H1 (cell line): ENCODE data around the gene TIMP1. TPM values are rescaled to one million over a fixed set of nuclear protein-coding genes. Genes with fewer than 3 reads are reported as not detected.

Source experiments
- CTCF ChIA-PET: fragments of 300-600 bp; sonication (Branson Sonifier 250); formaldehyde crosslinking; loops from one replicate; lab custom pipeline; 2021; ENCODE audit not compliant: partially characterized antibody; lab: Charles Lee
- POLR2A ChIA-PET: fragments of 300-600 bp; sonication (Branson Sonifier 250); formaldehyde crosslinking; loops from one replicate; lab custom pipeline; 2021; ENCODE audit warnings: inconsistent platforms; ENCODE audit not compliant: partially characterized antibody; lab: Charles Lee
- DNase-seq, 2 experiments: peaks; one replicate each; pipeline versions ENCODE4 v3.0.0 to v3.0.0-alpha.2; 2010 to 2022; ENCODE audit warnings: low spot score in 2 of 2, low read depth in 1 of 2, mixed read lengths in 1 of 2
- FAIRE-seq: peaks from 2 replicates; lab custom pipeline; 2011; peaks lifted over from hg19 to GRCh38; lab: Jason Lieb, UNC
- H2AFZ ChIP-seq: 2 replicates; pipeline ENCODE4 v1.8.1; 2012; ENCODE audit warnings: low read length, inconsistent platforms
- H2AK5ac ChIP-seq: 2 replicates; pipeline ENCODE4 v1.6.1; 2013; ENCODE audit warnings: low read depth, low read length
- H2BK120ac ChIP-seq: replicated peaks from 2 replicates; pipeline ENCODE3; 2013; ENCODE audit warnings: low read depth, low read length, inconsistent platforms
- H2BK12ac ChIP-seq: 2 replicates; pipeline ENCODE4 v1.6.1; 2013; ENCODE audit warnings: low read depth, low read length
- H2BK15ac ChIP-seq: 2 replicates; pipeline ENCODE4 v1.6.1; 2013; ENCODE audit warnings: low read length
- H2BK20ac ChIP-seq: 2 replicates; pipeline ENCODE4 v1.6.1; 2013; ENCODE audit warnings: low read length
- H2BK5ac ChIP-seq: 2 replicates; pipeline ENCODE4 v1.6.1; 2013; ENCODE audit warnings: low read depth, low read length
- H3K14ac ChIP-seq: 2 replicates; pipeline ENCODE4 v1.6.1; 2013; ENCODE audit warnings: inconsistent platforms; ENCODE audit not compliant: insufficient read length
- H3K18ac ChIP-seq: 2 replicates; pipeline ENCODE4 v1.6.1; 2013; ENCODE audit warnings: low read length; ENCODE audit errors: extremely low read depth
- H3K23ac ChIP-seq: 2 replicates; pipeline ENCODE4 v1.6.1; 2013; ENCODE audit warnings: inconsistent platforms; ENCODE audit not compliant: insufficient read length
- H3K23me2 ChIP-seq: 2 replicates; pipeline ENCODE4 v1.6.1; 2013; ENCODE audit warnings: low read depth, low read length
- H3K27ac ChIP-seq: 2 replicates; pipeline ENCODE4 v1.6.1; 2011; ENCODE audit warnings: low read depth, low read length, inconsistent platforms
- H3K27me3 ChIP-seq, 4 experiments: replicated peaks in 1 of 4; 1 replicate in 1 of 4; 2 replicates in 3 of 4; pipeline versions ENCODE4 v1.6.1 to v1.8.1; 2011 to 2013; ENCODE audit warnings: low read length in 3 of 4, mild to moderate bottlenecking in 3 of 4, inconsistent platforms in 2 of 4, mixed read lengths in 2 of 4, moderate library complexity in 1 of 4; ENCODE audit not compliant: control insufficient read depth in 3 of 4, insufficient read depth in 3 of 4; ENCODE audit errors: extremely low read depth in 1 of 4
- H3K36me3 ChIP-seq, 4 experiments: 2 replicates each; pipeline versions ENCODE4 v1.6.1 to v1.8.1; 2011 to 2013; ENCODE audit warnings: mild to moderate bottlenecking in 4 of 4, low read length in 3 of 4, moderate library complexity in 2 of 4, control low read depth in 1 of 4, inconsistent platforms in 1 of 4; ENCODE audit not compliant: insufficient read depth in 4 of 4, control insufficient read depth in 2 of 4
- H3K4ac ChIP-seq: replicated peaks from 2 replicates; pipeline ENCODE3; 2013; ENCODE audit warnings: low read length, low read depth, mixed read lengths, inconsistent platforms; ENCODE audit not compliant: insufficient read length
- H3K4me1 ChIP-seq, 4 experiments: replicated peaks in 1 of 4; 1 replicate in 1 of 4; 2 replicates in 3 of 4; pipeline versions ENCODE4 v1.6.1 to v1.8.1; 2011 to 2013; ENCODE audit warnings: low read length in 3 of 4, inconsistent platforms in 2 of 4, mixed read lengths in 1 of 4; ENCODE audit not compliant: insufficient read depth in 4 of 4, control insufficient read depth in 3 of 4
- H3K4me2 ChIP-seq, 2 experiments: 2 replicates each; pipeline versions ENCODE4 v1.6.1 to v1.8.1; 2011 to 2013; ENCODE audit warnings: low read depth in 2 of 2, low read length in 2 of 2, control low read depth in 1 of 2, inconsistent platforms in 1 of 2, mild to moderate bottlenecking in 1 of 2; ENCODE audit not compliant: insufficient read depth in 1 of 2
- H3K4me3 ChIP-seq, 4 experiments: fragments of 200-600, 300-600 bp in 1 of 4; sonication (generic), shearing (Covaris generic), sonication (Bioruptor Twin) in 1 of 4; 2 replicates each; pipeline versions ENCODE4 v1.5.1 to v1.8.1; 2011 to 2016; ENCODE audit warnings: low read length in 4 of 4, low read depth in 3 of 4, control low read depth in 2 of 4, inconsistent platforms in 2 of 4, mild to moderate bottlenecking in 2 of 4, mixed read lengths in 1 of 4, moderate library complexity in 1 of 4; ENCODE audit not compliant: insufficient read depth in 2 of 4; ENCODE audit errors: extremely low read depth in 1 of 4
- H3K56ac ChIP-seq: replicated peaks from 2 replicates; pipeline ENCODE3; 2013; ENCODE audit warnings: low read depth, mild to moderate bottlenecking, mixed read lengths, low read length, inconsistent platforms; ENCODE audit not compliant: insufficient read length
- H3K79me1 ChIP-seq: 2 replicates; pipeline ENCODE4 v1.6.1; 2013; ENCODE audit warnings: low read depth, low read length, control low read depth
- H3K79me2 ChIP-seq, 2 experiments: 2 replicates each; pipeline versions ENCODE4 v1.6.1 to v1.8.1; 2012 to 2013; ENCODE audit warnings: low read length in 2 of 2, mild to moderate bottlenecking in 2 of 2, inconsistent platforms in 1 of 2; ENCODE audit not compliant: insufficient read depth in 2 of 2, control insufficient read depth in 1 of 2
- H3K9ac ChIP-seq, 4 experiments: replicated peaks in 1 of 4; 1 replicate in 1 of 4; 2 replicates in 3 of 4; pipeline versions ENCODE4 v1.6.1 to v1.8.1; 2011 to 2013; ENCODE audit warnings: low read depth in 3 of 4, low read length in 3 of 4, control low read depth in 2 of 4, mild to moderate bottlenecking in 2 of 4, moderate library complexity in 2 of 4, inconsistent platforms in 1 of 4; ENCODE audit errors: extremely low read depth in 1 of 4
- H3K9me3 ChIP-seq, 2 experiments: 2 replicates each; pipeline versions ENCODE4 v1.6.1 to v1.8.1; 2012 to 2013; ENCODE audit warnings: mild to moderate bottlenecking in 2 of 2, moderate library complexity in 2 of 2, control low read depth in 1 of 2, inconsistent platforms in 1 of 2, low read depth in 1 of 2, low read length in 1 of 2, mixed read lengths in 1 of 2; ENCODE audit not compliant: insufficient read depth in 2 of 2
- H4K20me1 ChIP-seq, 2 experiments: replicated peaks in 1 of 2; 2 replicates each; pipeline versions ENCODE3 to v1.8.1; 2011 to 2013; ENCODE audit warnings: inconsistent platforms in 2 of 2, low read length in 2 of 2, mild to moderate bottlenecking in 1 of 2; ENCODE audit not compliant: insufficient read depth in 2 of 2, control insufficient read depth in 1 of 2
- H4K5ac ChIP-seq: 2 replicates; pipeline ENCODE4 v1.6.1; 2013; ENCODE audit warnings: low read length, low read depth, mixed read lengths, inconsistent platforms; ENCODE audit not compliant: insufficient read length
- H4K8ac ChIP-seq: 2 replicates; pipeline ENCODE4 v1.8.0; 2013; ENCODE audit warnings: mild to moderate bottlenecking, moderate library complexity, low read length, inconsistent platforms; ENCODE audit not compliant: insufficient read depth; ENCODE audit errors: extremely low read depth
- H4K91ac ChIP-seq: replicated peaks from 2 replicates; pipeline ENCODE3; 2013; ENCODE audit warnings: low read length, mixed read lengths, inconsistent platforms; ENCODE audit not compliant: insufficient read length
- ASH2L ChIP-seq: fragments of 200-600, 300-600 bp; sonication (generic); IDR thresholded peaks from one replicate; pipeline ENCODE4 v1.7.1; 2017; ENCODE audit warnings: low read length
- EP300 ChIP-seq, 2 experiments: IDR thresholded peaks; 1 replicate in 1 of 2; 2 replicates in 1 of 2; pipeline ENCODE4 v1.6.1; 2011 to 2012; ENCODE audit warnings: low read depth in 2 of 2, low read length in 2 of 2, mild to moderate bottlenecking in 2 of 2, borderline replicate concordance in 1 of 2, inconsistent platforms in 1 of 2, moderate library complexity in 1 of 2
- PHF8 ChIP-seq: fragments of 200-600 bp; sonication (generic); conservative IDR thresholded peaks from 2 replicates; pipeline ENCODE4 v1.7.1; 2012; ENCODE audit warnings: low read depth, mild to moderate bottlenecking, inconsistent platforms, low read length, moderate library complexity
- POLR2A ChIP-seq, 2 experiments: IDR thresholded peaks; 1 replicate in 1 of 2; 2 replicates in 1 of 2; pipeline ENCODE4 v1.6.1; 2011; ENCODE audit warnings: low read depth in 2 of 2, low read length in 2 of 2, mild to moderate bottlenecking in 2 of 2; ENCODE audit errors: control extremely low read depth in 1 of 2
- POLR2AphosphoS5 ChIP-seq: IDR thresholded peaks from 2 replicates; pipeline ENCODE4 v1.6.1; 2011; ENCODE audit warnings: low read depth, low read length
- RAD21 ChIP-seq, 2 experiments: IDR thresholded peaks in 1 of 2; conservative IDR thresholded peaks in 1 of 2; 2 replicates each; pipeline ENCODE4 v1.6.1; 2011; ENCODE audit warnings: low read depth in 2 of 2, low read length in 2 of 2, improper control_type of control experiment in 1 of 2, inconsistent platforms in 1 of 2, mild to moderate bottlenecking in 1 of 2, moderate library complexity in 1 of 2
- SIRT6 ChIP-seq: IDR thresholded peaks from one replicate; pipeline ENCODE4 v1.7.1; 2012; ENCODE audit warnings: low read length, inconsistent platforms
- SP1 ChIP-seq: IDR thresholded peaks from 2 replicates; pipeline ENCODE4 v1.6.1; 2011; ENCODE audit warnings: low read depth, low read length
- TAF1 ChIP-seq: IDR thresholded peaks from 2 replicates; pipeline ENCODE4 v1.6.1; 2011; ENCODE audit warnings: mild to moderate bottlenecking, low read depth, low read length
- TEAD4 ChIP-seq: IDR thresholded peaks from 2 replicates; pipeline ENCODE4 v1.6.1; 2012; ENCODE audit warnings: low read depth, low read length, inconsistent platforms, mixed read lengths
- ZNF274 ChIP-seq: IDR thresholded peaks from 2 replicates; pipeline ENCODE4 v1.7.0; 2012; ENCODE audit warnings: low read length, borderline replicate concordance; ENCODE audit errors: extremely low read depth
- WGBS, 2 experiments: shearing (Covaris generic) in 1 of 2; methylation state at CpG; one replicate each; pipeline versions ENCODE4 v1.1.6 to v1.1.7; 2013 to 2015; ENCODE audit warnings: low lambda C conversion rate in 2 of 2, mixed read lengths in 2 of 2, inconsistent platforms in 1 of 2, low coverage in 1 of 2, missing lambda C conversion rate in 1 of 2; ENCODE audit not compliant: insufficient replicate concordance in 2 of 2, insufficient coverage in 1 of 2, insufficient read length in 1 of 2; ENCODE audit errors: extremely low coverage in 1 of 2, missing lambda C conversion rate in 1 of 2; 5-methylcytosine and 5-hydroxymethylcytosine counted together
- polyA plus RNA-seq, 7 experiments: library from polyadenylated mRNA; depleted of rRNA in 3 of 7; stranded (reverse) in 5 of 7; unstranded in 2 of 7; fragments of >200 nt in 5 of 7; fragments of 200-250 nt in 2 of 7; gene quantifications; 1 replicate in 5 of 7; 2 replicates in 1 of 7; 4 replicates in 1 of 7; pipeline versions ENCODE4 v1.2.1 to v1.2.3, GENCODE V29; 2011 to 2013; ENCODE audit warnings: missing spikeins in 2 of 7, mixed read lengths in 2 of 7
- total RNA-seq: library from RNA; stranded (reverse); fragmentation: NEBNext Ultra II Directional; extraction: Animal tissue kit (Norgen Biotek cat#: 25700); gene quantifications from 2 replicates; pipeline ENCODE4 v1.2.1, GENCODE V29; 2021

The TIMP1 gene
- total and polyA plus RNA-seq, 2 of the 8 experiments (the other 6 are each of a cell fraction or from before 2014, with no cell fraction given) = 58.6 to 142 TPM

GRCh38 chrX:47573341-47574075 is 8.7 kb upstream of the TIMP1 start:
- Histone ChIP-seq H3K4me3 (peak overlapping the region; percentile 41 to 63 (median 46); a peak in 7 of 8 replicates), H3K23ac (no peak overlapping the region), H3K18ac (peak overlapping the region; percentile 71), H3K4me1 (peaks cover 0 to 14% (median 8%) of the 10 kb centered on the region in 4 experiments; a peak in 5 of 7 replicates), H4K5ac (peak overlapping the region; percentile 86), H3K79me1 (no peaks in the 10 kb centered on the region), H3K14ac (no peak overlapping the region), H2AFZ (no peak overlapping the region), H3K9ac (peak overlapping the region in 3 of 4 experiments; percentile 54 to 74 (median 60); a peak in 5 of 7 replicates), H4K91ac (peak overlapping the region; percentile 10), H2BK15ac (0 out of 2 replicates have a peak overlapping the region, but pooled peaks have one; percentile 16), H3K56ac (no peak overlapping the region), H2BK120ac (no peak overlapping the region), H3K27ac (peak overlapping the region; percentile 85; the same call in 1 of the 2 replicates), H3K4ac (no peak overlapping the region), H2AK5ac (peak overlapping the region; percentile 82), H3K79me2 (no peaks in the 10 kb centered on the region), H2BK5ac (peak overlapping the region; percentile 83), H3K9me3 (no peaks in the 10 kb centered on the region), H2BK12ac (peak overlapping the region; percentile 95), H3K36me3 (peaks cover 0 to 10% (median 4%) of the 10 kb centered on the region in 4 experiments; a peak in 4 of 8 replicates)
- ChIA-PET CTCF (interaction anchor here (0.7 to 1.6 kb wide), 5 partner anchors 9 to 70 kb away, joined by 3 to 5 read pairs (median 4); partner anchors contain the start of gene TIMP1), POLR2A (interaction anchor here (0.6 to 2.6 kb wide), 13 partner anchors 9 to 1359 kb away, joined by 3 to 11 read pairs (median 4); partner anchors contain the start of genes ARAF, SYN1 and TIMP1)
- DNase-seq (peak in 1 of 2 experiments; percentile 69), FAIRE-seq (peak; percentile 24)
- WGBS, 2 experiments = 14% methylated on average over 10 of the region's 20 CpGs; no CpG with 5 or more reads in 1 of the 2 experiments
- TF ChIP-seq POLR2A (IDR thresholded peaks at IDR 0.05; ENCODE audit: control extremely low read depth in 1 of 2, low read depth in 2 of 2, low read length in 2 of 2) (peak in 1 of 2 experiments; percentile 34; a peak in 1 of 3 replicates), RAD21 (IDR thresholded peaks at IDR 0.05 in 1 of 2, conservative IDR thresholded peaks at IDR 0.05 in 1 of 2; ENCODE audit: low read depth in 2 of 2, low read length in 2 of 2) (0 out of 4 replicates have a peak, but pooled peaks of 1 of the 2 experiments have one; percentile 8), ASH2L (no peak), POLR2AphosphoS5 (peak; percentile 78), PHF8 (0 out of 2 replicates have a peak, but pooled peaks have one; percentile 35), ZNF274 (no peak), TEAD4 (peak; percentile 97), SP1 (0 out of 2 replicates have a peak, but pooled peaks have one; percentile 27), EP300 (IDR thresholded peaks at IDR 0.05; ENCODE audit: borderline replicate concordance in 1 of 2, low read depth in 2 of 2, low read length in 2 of 2) (0 out of 3 replicates have a peak, but pooled peaks of 1 of the 2 experiments have one; percentile 25), TAF1 (0 out of 2 replicates have a peak, but pooled peaks have one; percentile 45), SIRT6 (no peak)
- TF ChIP-seq, all 59 proteins: peak for 8
- no peaks in the 10 kb centered on the region for H3K27me3 ChIP-seq
- H4K20me1 ChIP-seq = no peaks in the 10 kb centered on the region
- H4K8ac ChIP-seq = peak overlapping the region; percentile 68
- peaks cover 7% of the 10 kb centered on the region; the same call in 1 of the 2 replicates for H3K23me2 ChIP-seq
- no peak overlapping the region for H2BK20ac ChIP-seq
- peak overlapping the region; percentile 68 to 82 for H3K4me2 ChIP-seq
